ENCODE results near the gene TFB2M. TPM values are rescaled to one million over a fixed set of nuclear protein-coding genes. Genes with fewer than 3 reads are reported as not detected.
"Not testable (repeated sequence)": the region's sequence is repeated elsewhere in the genome, so short reads cannot be mapped to it uniquely, and the experiment has no call there.

The TFB2M gene, protein sequence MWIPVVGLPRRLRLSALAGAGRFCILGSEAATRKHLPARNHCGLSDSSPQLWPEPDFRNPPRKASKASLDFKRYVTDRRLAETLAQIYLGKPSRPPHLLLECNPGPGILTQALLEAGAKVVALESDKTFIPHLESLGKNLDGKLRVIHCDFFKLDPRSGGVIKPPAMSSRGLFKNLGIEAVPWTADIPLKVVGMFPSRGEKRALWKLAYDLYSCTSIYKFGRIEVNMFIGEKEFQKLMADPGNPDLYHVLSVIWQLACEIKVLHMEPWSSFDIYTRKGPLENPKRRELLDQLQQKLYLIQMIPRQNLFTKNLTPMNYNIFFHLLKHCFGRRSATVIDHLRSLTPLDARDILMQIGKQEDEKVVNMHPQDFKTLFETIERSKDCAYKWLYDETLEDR
- total RNA-seq = 10 to 100 TPM; 10.4 to 12.3 TPM

DNA sequence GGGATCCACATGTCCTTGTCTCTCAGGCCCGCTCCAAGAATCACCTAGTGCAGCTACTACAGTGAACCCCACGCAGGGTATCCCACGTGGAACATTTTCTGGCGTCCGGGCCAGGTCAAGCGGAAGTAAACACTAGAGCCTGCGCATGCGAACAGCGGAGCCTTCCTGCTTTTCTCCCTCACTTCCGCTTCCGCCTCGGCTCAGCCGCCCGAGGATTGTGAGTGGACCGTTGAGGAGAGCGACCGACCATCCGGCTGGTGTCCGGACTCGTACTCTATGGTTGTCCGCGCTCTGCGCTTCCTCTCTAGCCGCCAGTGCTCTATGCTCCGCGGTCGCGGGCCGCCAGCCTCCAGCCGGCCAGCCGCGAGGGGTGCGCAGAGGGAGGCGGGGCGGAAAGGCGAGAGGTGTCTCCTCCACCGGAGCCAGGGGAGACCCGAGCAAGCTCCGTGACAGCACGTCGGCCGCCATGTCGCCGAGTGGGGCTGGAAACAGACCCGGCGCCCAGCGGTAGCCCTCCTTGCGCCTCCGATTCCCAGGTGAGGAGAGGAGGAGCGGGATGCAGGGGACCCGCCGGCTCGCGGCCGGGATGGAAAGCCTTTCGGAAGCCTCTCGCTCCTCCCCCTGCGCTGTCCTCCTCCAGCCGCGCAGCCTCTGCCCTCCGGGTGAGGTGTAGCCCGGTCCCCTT, at the start of gene TFB2M, which contains the start of gene CNST:
TSS of gene TFB2M (minus strand) at position 134 of the 685 bp plus-strand sequence. CDS start at position 11, 123 bp downstream.
TSS of gene CNST (plus strand) at position 329 of the 685 bp plus-strand sequence. CDS start 25,107 bp downstream, outside the sequence.
- H3K4me3 Mint-ChIP-seq = peak within 1 kb of the TSS; percentile 97
- POLR2A ChIA-PET = interaction anchor here (0.7 to 2.0 kb wide), 7 partner anchors 10 to 1732 kb away, joined by 3 to 7 read pairs (median 4); partner anchors contain the start of gene SCCPDH
- no peaks in the 10 kb centered on the region for H3K27me3 Mint-ChIP-seq (ENCODE audit: low read depth)
- H3K36me3 Mint-ChIP-seq (ENCODE audit: low read depth) = peaks cover 19% of the 10 kb centered on the region
- DNase-seq (peak; percentile 96), ATAC-seq (peak; percentile 86)
- peaks cover 53% of the 10 kb centered on the region for H3K4me1 Mint-ChIP-seq (ENCODE audit: low read depth)
- CTCF ChIA-PET = interaction anchor here (2.9 kb wide), 1 partner anchor 68 kb away, joined by 7 read pairs; no protein-coding TSS in a partner anchor
- H3K9me3 Mint-ChIP-seq (ENCODE audit: insufficient read depth) = no peaks in the 10 kb centered on the region
- H3K27ac Mint-ChIP-seq = peak within 1 kb of the TSS; percentile 97

DNA sequence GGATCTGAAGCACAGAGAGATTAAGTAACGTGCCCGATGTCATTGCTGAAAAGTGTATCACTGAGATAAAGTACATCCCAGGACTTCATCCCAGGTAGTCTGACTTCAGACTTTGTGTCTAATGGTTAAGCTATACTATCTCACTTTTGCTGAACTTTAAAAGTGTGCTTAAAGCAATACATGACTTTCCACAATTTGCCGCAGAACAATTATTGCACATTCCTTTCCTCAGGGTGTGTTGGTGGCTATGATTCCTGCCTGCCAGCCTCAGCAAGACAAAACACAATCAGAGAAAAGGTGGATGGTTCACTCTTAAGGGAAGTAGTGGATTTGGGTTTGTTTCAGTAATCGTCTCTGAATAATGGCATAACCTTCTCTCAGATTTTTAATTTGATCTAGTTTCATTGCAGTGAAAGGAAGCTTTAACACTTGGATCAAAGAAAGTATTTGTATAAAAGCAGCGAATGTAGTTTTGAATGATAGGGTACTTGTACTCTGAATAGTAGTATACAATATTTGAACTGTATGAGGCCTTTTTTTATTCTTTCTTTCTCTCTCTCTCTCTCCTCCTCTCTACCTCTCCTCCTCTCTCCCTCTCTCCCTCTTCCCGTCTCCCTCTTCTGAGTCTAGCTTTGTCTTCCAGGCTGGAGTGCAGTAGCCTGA, 47.2 kb upstream of the TFB2M start:
- no peak for ATAC-seq
- DNase-seq = no peak
- Mint-ChIP-seq H3K27ac (no peak overlapping the region), H3K27me3 (ENCODE audit: low read depth) (no peaks in the 10 kb centered on the region), H3K36me3 (ENCODE audit: low read depth) (peaks cover 12% of the 10 kb centered on the region), H3K4me1 (ENCODE audit: low read depth) (peaks cover 17% of the 10 kb centered on the region), H3K9me3 (ENCODE audit: insufficient read depth) (no peaks in the 10 kb centered on the region), H3K4me3 (no peak overlapping the region)
- ChIA-PET CTCF (interaction anchor here (1.6 kb wide), 1 partner anchor 76 kb away, joined by 3 read pairs; no protein-coding TSS in a partner anchor), POLR2A (no interaction called here)

- ChIA-PET CTCF (no interaction called here), POLR2A (no interaction called here)
- DNase-seq (no peak), ATAC-seq (no peak)
- Mint-ChIP-seq H3K27me3 (ENCODE audit: low read depth) (no peaks in the 10 kb centered on the region), H3K27ac (no peak overlapping the region), H3K9me3 (ENCODE audit: insufficient read depth) (no peaks in the 10 kb centered on the region), H3K4me1 (ENCODE audit: low read depth) (peaks cover 15% of the 10 kb centered on the region), H3K4me3 (no peak overlapping the region), H3K36me3 (ENCODE audit: low read depth) (peaks cover 13% of the 10 kb centered on the region)
Measured at GRCh38 chr1:246609632-246610031, 43.6 kb upstream of the TFB2M start.

- Mint-ChIP-seq H3K27ac (no peak overlapping the region), H3K36me3 (ENCODE audit: low read depth) (peaks cover 15% of the 10 kb centered on the region), H3K4me3 (no peak overlapping the region), H3K9me3 (ENCODE audit: insufficient read depth) (no peaks in the 10 kb centered on the region), H3K27me3 (ENCODE audit: low read depth) (no peaks in the 10 kb centered on the region), H3K4me1 (ENCODE audit: low read depth) (peaks cover 19% of the 10 kb centered on the region)
- ChIA-PET POLR2A (interaction anchor here (0.9 kb wide), 1 partner anchor 42 kb away, joined by 3 read pairs; no protein-coding TSS in a partner anchor), CTCF (no interaction called here)
- peak; percentile 33 for ATAC-seq
- peak; percentile 22 for DNase-seq
Measured at GRCh38 chr1:246608616-246609376, 42.7 kb upstream of the TFB2M start.

- ATAC-seq = no peak
Measured at GRCh38 chr1:246607462-246607861, 41.4 kb upstream of the TFB2M start.

GRCh38 chr1:246605231-246605630, 39.2 kb upstream of the TFB2M start:
- H3K27ac Mint-ChIP-seq; POLR2A ChIA-PET; H3K4me3 Mint-ChIP-seq; DNase-seq; H3K9me3 Mint-ChIP-seq (ENCODE audit: insufficient read depth); H3K27me3 Mint-ChIP-seq (ENCODE audit: low read depth); CTCF ChIA-PET; ATAC-seq: not testable (repeated sequence)
- Mint-ChIP-seq H3K4me1 (ENCODE audit: low read depth) (peaks cover 36% of the 10 kb centered on the region), H3K36me3 (ENCODE audit: low read depth) (peaks cover 29% of the 10 kb centered on the region)

More at GRCh38 chr1:246607462-246607861, 41.4 kb upstream of the TFB2M start:
- no peak overlapping the region for H3K27ac Mint-ChIP-seq
- CTCF ChIA-PET = no interaction called here
- POLR2A ChIA-PET = no interaction called here
- H3K27me3 Mint-ChIP-seq (ENCODE audit: low read depth) = no peaks in the 10 kb centered on the region
- peaks cover 19% of the 10 kb centered on the region for H3K36me3 Mint-ChIP-seq (ENCODE audit: low read depth)
- no peak overlapping the region for H3K4me3 Mint-ChIP-seq
- peaks cover 29% of the 10 kb centered on the region for H3K4me1 Mint-ChIP-seq (ENCODE audit: low read depth)
- no peaks in the 10 kb centered on the region for H3K9me3 Mint-ChIP-seq (ENCODE audit: insufficient read depth)
- DNase-seq = no peak

DNA sequence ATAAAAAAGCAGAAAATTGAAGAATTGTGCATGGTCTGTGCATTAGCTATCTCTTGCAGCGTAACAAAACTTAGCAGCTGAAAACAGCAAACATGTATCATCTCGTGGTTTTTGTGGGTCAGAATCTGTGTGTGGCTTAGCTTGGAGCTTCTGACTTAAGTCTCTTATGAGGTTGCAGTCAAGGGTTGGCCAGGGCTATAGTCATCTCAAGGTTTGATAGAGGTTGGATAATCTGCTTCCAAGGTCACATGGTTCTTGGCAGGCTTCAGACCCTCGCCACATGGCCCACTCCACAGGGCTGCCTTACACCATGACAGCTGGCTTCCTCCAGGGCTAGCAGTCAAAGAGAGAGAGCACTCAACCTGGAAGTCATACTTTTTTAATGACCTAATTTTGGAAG, 36.1 kb upstream of the TFB2M start:
- H3K27ac Mint-ChIP-seq = peak overlapping the region; percentile 12
- peak; percentile 49 for DNase-seq
- no peak overlapping the region for H3K4me3 Mint-ChIP-seq
- H3K36me3 Mint-ChIP-seq (ENCODE audit: low read depth) = peaks cover 24% of the 10 kb centered on the region
- H3K4me1 Mint-ChIP-seq (ENCODE audit: low read depth) = peaks cover 24% of the 10 kb centered on the region
- ChIA-PET CTCF (no interaction called here), POLR2A (no interaction called here)
- peak; percentile 73 for ATAC-seq
- no peaks in the 10 kb centered on the region for H3K27me3 Mint-ChIP-seq (ENCODE audit: low read depth)
- H3K9me3 Mint-ChIP-seq (ENCODE audit: insufficient read depth) = no peaks in the 10 kb centered on the region

GRCh38 chr1:246600579-246600978, 34.5 kb upstream of the TFB2M start:
- Mint-ChIP-seq H3K4me1 (ENCODE audit: low read depth) (peaks cover 24% of the 10 kb centered on the region), H3K27ac (no peak overlapping the region)

GRCh38 chr1:246599315-246599714, 33.3 kb upstream of the TFB2M start:
- Mint-ChIP-seq H3K4me1 (ENCODE audit: low read depth) (peaks cover 23% of the 10 kb centered on the region), H3K4me3 (no peak overlapping the region), H3K9me3 (ENCODE audit: insufficient read depth) (no peaks in the 10 kb centered on the region), H3K27ac (no peak overlapping the region), H3K27me3 (ENCODE audit: low read depth) (no peaks in the 10 kb centered on the region), H3K36me3 (ENCODE audit: low read depth) (peaks cover 37% of the 10 kb centered on the region)
- ChIA-PET CTCF (interaction anchor here (1.3 kb wide), 1 partner anchor 101 kb away, joined by 4 read pairs; no protein-coding TSS in a partner anchor), POLR2A (no interaction called here)
- DNase-seq (no peak), ATAC-seq (no peak)

More at GRCh38 chr1:246600579-246600978, 34.5 kb upstream of the TFB2M start:
- no peak for DNase-seq
- no peak for ATAC-seq
- Mint-ChIP-seq H3K27me3 (ENCODE audit: low read depth) (no peaks in the 10 kb centered on the region), H3K4me3 (no peak overlapping the region), H3K9me3 (ENCODE audit: insufficient read depth) (no peaks in the 10 kb centered on the region), H3K36me3 (ENCODE audit: low read depth) (peaks cover 36% of the 10 kb centered on the region)
- ChIA-PET POLR2A (interaction anchor here (0.6 kb wide), 1 partner anchor 596 kb away, joined by 3 read pairs; no protein-coding TSS in a partner anchor), CTCF (no interaction called here)

GRCh38 chr1:246597971-246598370, 31.9 kb upstream of the TFB2M start:
- H3K36me3 Mint-ChIP-seq (ENCODE audit: low read depth) = peaks cover 39% of the 10 kb centered on the region
- no peaks in the 10 kb centered on the region for H3K9me3 Mint-ChIP-seq (ENCODE audit: insufficient read depth)
- DNase-seq (no peak), ATAC-seq (no peak)
- H3K27me3 Mint-ChIP-seq (ENCODE audit: low read depth) = no peaks in the 10 kb centered on the region
- peaks cover 13% of the 10 kb centered on the region for H3K4me1 Mint-ChIP-seq (ENCODE audit: low read depth)
- no peak overlapping the region for H3K27ac Mint-ChIP-seq
- no peak overlapping the region for H3K4me3 Mint-ChIP-seq
- POLR2A ChIA-PET = no interaction called here
- CTCF ChIA-PET = no interaction called here

DNA sequence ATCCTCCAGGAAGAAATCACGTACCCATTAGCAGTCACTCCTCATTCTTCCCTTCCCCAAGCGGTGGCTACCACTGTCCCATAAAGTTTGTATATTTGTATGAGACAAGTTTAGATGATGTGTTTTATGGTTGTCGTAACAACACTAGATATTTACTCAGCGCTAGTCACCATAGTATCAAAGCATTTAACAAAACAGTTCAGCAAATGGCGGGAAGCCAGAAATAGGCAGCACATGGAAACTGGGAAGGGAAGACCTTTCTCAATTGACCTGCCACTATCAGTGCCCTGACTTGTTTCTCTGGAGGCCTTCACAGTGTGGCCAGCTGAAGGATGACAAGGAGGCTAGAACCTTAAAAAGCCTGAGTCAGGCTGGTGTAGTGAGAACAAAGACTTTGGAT, 31.3 kb upstream of the TFB2M start:
- Mint-ChIP-seq H3K9me3 (ENCODE audit: insufficient read depth) (no peaks in the 10 kb centered on the region), H3K27me3 (ENCODE audit: low read depth) (no peaks in the 10 kb centered on the region), H3K4me1 (ENCODE audit: low read depth) (peaks cover 8% of the 10 kb centered on the region), H3K4me3 (no peak overlapping the region), H3K27ac (no peak overlapping the region), H3K36me3 (ENCODE audit: low read depth) (peaks cover 39% of the 10 kb centered on the region)
- ChIA-PET CTCF (no interaction called here), POLR2A (no interaction called here)
- DNase-seq (no peak), ATAC-seq (no peak)
